Ovary (tissue), 3 donors: ENCODE measurements around the gene GALK2.

Experiments used
- POLR2A ChIP-seq: fragments of 450-650 bp; IDR thresholded peaks from one replicate; pipeline ENCODE4 v1.6.1; 2017; ENCODE audit warnings: antibody characterized with exemption, mild to moderate bottlenecking, moderate library complexity
- TF ChIP-seq, protein P1 (sequence below), 3 donors: fragments of 450-650 bp in 2 of 3; fragments of 200-600 bp in 1 of 3; IDR thresholded peaks; one replicate each; pipeline versions ENCODE4 v1.5.1 to v1.8.0; 2016 to 2022; ENCODE audit warnings: antibody characterized with exemption in 3 of 3, mild to moderate bottlenecking in 1 of 3
- donor health status: DM: no; HTN: no; CAD: no.

DNA sequence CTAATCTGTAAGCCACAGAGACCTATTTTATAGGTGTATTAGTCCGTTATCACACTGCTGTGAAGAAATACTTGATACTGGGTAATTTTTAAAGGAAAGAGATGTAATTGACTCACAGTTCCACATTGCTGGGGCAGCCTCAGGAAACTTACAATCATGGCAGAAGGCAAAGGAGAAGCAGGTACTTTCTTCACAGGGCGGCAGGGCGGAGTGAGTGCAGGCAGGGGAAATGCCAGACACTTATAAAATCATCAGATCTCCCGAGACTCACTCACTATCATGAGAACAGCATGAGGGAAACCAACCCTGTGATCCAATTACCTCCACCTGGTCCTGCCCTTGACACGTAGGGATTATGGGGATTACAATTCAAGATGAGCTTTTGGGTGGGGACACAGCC, 108.7 kb downstream of the GALK2 start:
- TF ChIP-seq, protein P1, sequence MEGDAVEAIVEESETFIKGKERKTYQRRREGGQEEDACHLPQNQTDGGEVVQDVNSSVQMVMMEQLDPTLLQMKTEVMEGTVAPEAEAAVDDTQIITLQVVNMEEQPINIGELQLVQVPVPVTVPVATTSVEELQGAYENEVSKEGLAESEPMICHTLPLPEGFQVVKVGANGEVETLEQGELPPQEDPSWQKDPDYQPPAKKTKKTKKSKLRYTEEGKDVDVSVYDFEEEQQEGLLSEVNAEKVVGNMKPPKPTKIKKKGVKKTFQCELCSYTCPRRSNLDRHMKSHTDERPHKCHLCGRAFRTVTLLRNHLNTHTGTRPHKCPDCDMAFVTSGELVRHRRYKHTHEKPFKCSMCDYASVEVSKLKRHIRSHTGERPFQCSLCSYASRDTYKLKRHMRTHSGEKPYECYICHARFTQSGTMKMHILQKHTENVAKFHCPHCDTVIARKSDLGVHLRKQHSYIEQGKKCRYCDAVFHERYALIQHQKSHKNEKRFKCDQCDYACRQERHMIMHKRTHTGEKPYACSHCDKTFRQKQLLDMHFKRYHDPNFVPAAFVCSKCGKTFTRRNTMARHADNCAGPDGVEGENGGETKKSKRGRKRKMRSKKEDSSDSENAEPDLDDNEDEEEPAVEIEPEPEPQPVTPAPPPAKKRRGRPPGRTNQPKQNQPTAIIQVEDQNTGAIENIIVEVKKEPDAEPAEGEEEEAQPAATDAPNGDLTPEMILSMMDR (IDR thresholded peaks at IDR 0.05): no peak
- TF ChIP-seq POLR2A: no peak
